ENCODE data around the gene ARFGEF2. TPM values are rescaled to one million over a fixed set of nuclear protein-coding genes. Genes with fewer than 3 reads are reported as not detected.

The ARFGEF2 gene
- total RNA-seq, 1 donor from 2014 or later, result 21.9 TPM

DNA sequence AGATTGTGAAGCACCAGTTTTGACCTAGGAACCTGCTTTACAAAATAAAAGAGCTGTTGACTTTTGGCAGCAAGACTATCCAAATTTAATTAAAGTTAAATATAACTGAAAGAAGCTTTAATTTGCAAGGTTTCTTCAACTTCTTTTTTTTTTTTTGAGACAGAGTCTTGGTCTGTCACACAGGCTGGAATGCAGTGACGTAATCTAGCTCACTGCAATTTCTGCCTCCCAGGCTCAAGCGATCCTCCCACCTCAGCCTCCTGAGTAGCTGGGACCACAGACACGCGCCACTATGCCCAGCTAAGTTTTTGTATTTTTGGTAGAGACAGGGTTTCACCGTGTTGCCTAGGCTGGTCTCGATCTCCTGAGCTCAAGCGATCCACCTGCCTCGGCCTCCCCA is 110.9 kb downstream of the ARFGEF2 start:
- peaks cover 0 to 58% of the 10 kb centered on the region in 2 donors for H3K36me3 ChIP-seq

DNA sequence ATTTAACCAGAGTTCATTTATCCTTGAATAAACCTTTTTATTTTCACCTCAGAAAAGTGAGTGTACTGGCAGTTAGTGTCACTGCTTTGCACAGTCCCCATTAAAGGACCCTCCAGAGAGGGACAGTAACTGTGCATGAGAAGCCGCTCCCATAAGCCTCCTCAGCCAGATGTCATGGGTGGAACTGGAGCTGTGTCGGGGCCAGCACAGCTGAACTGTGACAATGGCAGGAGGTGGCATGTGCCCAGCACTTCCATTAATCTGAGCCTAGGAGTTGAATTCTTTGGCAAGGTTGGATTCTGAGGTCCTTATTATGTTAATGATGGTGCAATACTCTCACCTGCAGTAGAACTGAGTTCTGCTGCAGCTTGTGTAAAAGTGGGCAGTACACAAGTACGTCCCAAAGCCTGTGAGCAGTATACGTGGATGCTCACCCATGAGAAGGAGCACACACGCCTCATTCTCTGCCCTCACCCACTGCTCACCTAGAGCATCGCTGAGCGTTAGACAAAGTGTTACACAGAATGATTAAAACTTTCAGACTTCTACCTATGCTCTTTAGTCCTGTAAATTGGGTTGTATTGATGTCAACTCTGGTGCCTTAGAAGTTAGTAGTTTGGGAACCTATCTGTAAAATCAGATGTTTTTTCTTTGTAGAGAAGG is 112.7 kb downstream of the ARFGEF2 start:
- Histone ChIP-seq H3K9me3 (no peaks in the 10 kb centered on the region), H3K27me3 (no peaks in the 10 kb centered on the region), H3K4me3 (no peak overlapping the region), H3K27ac (no peak overlapping the region), H3K36me3 (peaks cover 0 to 41% of the 10 kb centered on the region in 2 donors), H3K4me1 (no peaks in the 10 kb centered on the region)
- DNase-seq (ENCODE audit: extremely low spot score in 2 of 2), result no peak
- intact Hi-C loops (cut with DNase I), result no loop called here
- TF ChIP-seq, protein P1, sequence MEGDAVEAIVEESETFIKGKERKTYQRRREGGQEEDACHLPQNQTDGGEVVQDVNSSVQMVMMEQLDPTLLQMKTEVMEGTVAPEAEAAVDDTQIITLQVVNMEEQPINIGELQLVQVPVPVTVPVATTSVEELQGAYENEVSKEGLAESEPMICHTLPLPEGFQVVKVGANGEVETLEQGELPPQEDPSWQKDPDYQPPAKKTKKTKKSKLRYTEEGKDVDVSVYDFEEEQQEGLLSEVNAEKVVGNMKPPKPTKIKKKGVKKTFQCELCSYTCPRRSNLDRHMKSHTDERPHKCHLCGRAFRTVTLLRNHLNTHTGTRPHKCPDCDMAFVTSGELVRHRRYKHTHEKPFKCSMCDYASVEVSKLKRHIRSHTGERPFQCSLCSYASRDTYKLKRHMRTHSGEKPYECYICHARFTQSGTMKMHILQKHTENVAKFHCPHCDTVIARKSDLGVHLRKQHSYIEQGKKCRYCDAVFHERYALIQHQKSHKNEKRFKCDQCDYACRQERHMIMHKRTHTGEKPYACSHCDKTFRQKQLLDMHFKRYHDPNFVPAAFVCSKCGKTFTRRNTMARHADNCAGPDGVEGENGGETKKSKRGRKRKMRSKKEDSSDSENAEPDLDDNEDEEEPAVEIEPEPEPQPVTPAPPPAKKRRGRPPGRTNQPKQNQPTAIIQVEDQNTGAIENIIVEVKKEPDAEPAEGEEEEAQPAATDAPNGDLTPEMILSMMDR (IDR thresholded peaks at IDR 0.05), result no peak
- no peak for TF ChIP-seq POLR2AphosphoS5 (IDR thresholded peaks at IDR 0.05; ENCODE audit: insufficient read depth in 1 of 2, low read depth in 1 of 2)
- TF ChIP-seq POLR2A (IDR thresholded peaks at IDR 0.05), result no peak

More for the DNA sequence above, 110.9 kb downstream of the ARFGEF2 start:
- no peaks in the 10 kb centered on the region for H3K27me3 ChIP-seq
- no peak overlapping the region for H3K27ac ChIP-seq
- intact Hi-C loops (cut with DNase I), result no loop called here
- H3K4me3 ChIP-seq, result no peak overlapping the region
- DNase-seq (ENCODE audit: extremely low spot score in 2 of 2), result no peak
- TF ChIP-seq POLR2A (IDR thresholded peaks at IDR 0.05), result no peak
- TF ChIP-seq, protein P1 (IDR thresholded peaks at IDR 0.05), result no peak
- no peak for TF ChIP-seq POLR2AphosphoS5 (IDR thresholded peaks at IDR 0.05; ENCODE audit: insufficient read depth in 1 of 2, low read depth in 1 of 2)
- no peaks in the 10 kb centered on the region for H3K4me1 ChIP-seq
- H3K9me3 ChIP-seq, result no peaks in the 10 kb centered on the region

DNA sequence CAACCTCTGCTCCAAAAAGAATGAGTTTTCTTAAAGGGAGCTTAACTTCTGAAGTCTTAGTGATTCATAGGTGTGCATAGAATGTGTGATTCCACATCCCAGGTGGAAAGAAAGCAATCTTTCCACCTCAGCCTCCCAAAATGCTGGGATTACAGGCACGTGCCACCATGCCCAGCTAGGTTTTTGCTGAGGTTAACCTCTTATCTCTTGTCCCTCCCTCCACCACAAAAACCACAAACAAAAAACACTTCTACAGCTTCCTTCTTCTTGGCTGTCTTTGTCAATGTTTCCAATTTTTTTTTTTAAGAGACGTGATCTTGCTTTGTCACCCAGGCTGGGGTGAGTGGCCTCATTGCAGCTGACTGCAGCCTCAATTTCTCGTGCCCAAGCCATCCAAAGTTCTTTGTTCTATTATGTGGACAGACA is 116.5 kb downstream of the ARFGEF2 start:
- Histone ChIP-seq H3K27ac (no peak overlapping the region), H3K9me3 (no peaks in the 10 kb centered on the region), H3K36me3 (peaks cover 0 to 21% of the 10 kb centered on the region in 2 donors), H3K27me3 (no peaks in the 10 kb centered on the region), H3K4me3 (no peak overlapping the region), H3K4me1 (no peaks in the 10 kb centered on the region)
- no peak for DNase-seq (ENCODE audit: extremely low spot score in 2 of 2)
- intact Hi-C loops (cut with DNase I), result no loop called here
- no peak for TF ChIP-seq POLR2AphosphoS5 (IDR thresholded peaks at IDR 0.05; ENCODE audit: insufficient read depth in 1 of 2, low read depth in 1 of 2)
- TF ChIP-seq, protein P1 (IDR thresholded peaks at IDR 0.05), result no peak
- no peak for TF ChIP-seq POLR2A (IDR thresholded peaks at IDR 0.05)

DNA sequence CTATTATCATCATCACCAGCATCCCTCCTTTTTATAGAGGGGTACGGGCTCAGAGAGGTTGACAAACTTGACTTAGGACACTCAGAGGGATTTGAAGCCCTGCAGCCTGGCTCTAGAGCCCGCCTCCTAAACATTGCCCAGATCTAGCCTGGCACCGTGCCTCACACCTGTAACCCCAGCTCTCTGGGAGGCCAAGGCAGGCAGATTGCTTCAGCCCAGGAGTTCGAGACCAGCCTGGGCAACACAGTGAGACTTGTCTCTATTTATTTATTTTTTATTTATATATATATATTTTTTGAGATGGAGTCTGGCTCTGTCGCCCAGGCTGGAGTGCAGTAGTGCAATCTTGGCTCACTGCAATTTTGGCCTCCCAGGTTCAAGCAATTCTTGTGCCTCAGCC is 118.3 kb downstream of the ARFGEF2 start:
- H3K27me3 ChIP-seq, result no peaks in the 10 kb centered on the region
- H3K36me3 ChIP-seq, result peaks cover 0 to 2% of the 10 kb centered on the region in 2 donors
- no peaks in the 10 kb centered on the region for H3K4me1 ChIP-seq
- intact Hi-C loops (cut with DNase I), result no loop called here
- no peak overlapping the region for H3K4me3 ChIP-seq
- DNase-seq (ENCODE audit: extremely low spot score in 2 of 2), result no peak
- TF ChIP-seq, protein P1 (IDR thresholded peaks at IDR 0.05), result no peak
- no peak for TF ChIP-seq POLR2A (IDR thresholded peaks at IDR 0.05)
- H3K9me3 ChIP-seq, result no peaks in the 10 kb centered on the region
- no peak overlapping the region for H3K27ac ChIP-seq

DNA sequence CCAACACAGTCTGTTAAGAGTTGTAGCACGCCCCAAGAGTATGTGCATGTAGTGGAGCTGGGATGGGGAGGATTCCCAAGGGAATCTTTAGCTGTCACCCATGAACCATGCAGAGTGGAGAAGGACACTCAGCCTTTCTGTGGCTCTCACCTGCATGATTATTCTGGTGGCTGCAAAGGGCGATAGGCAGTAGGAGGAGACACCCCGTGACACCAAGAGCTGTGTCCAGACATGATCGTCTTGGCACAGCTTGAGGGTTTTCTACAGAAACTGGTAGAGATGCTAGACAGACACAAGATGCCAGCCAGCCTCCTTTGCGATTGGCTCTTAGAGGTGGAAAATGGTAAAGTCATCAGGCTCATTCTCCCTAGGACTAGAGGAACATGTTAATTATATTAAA is 121.5 kb downstream of the ARFGEF2 start:
- H3K27me3 ChIP-seq, result no peaks in the 10 kb centered on the region
- no peak overlapping the region for H3K27ac ChIP-seq
- intact Hi-C loops (cut with DNase I), result no loop called here
- peaks cover 14% of the 10 kb centered on the region for H3K4me1 ChIP-seq
- TF ChIP-seq POLR2A (IDR thresholded peaks at IDR 0.05), result no peak
- TF ChIP-seq POLR2AphosphoS5 (IDR thresholded peaks at IDR 0.05; ENCODE audit: insufficient read depth in 1 of 2, low read depth in 1 of 2), result no peak
- TF ChIP-seq, protein P1 (IDR thresholded peaks at IDR 0.05), result no peak
- H3K9me3 ChIP-seq, result no peaks in the 10 kb centered on the region
- H3K4me3 ChIP-seq, result no peak overlapping the region
- no peaks in the 10 kb centered on the region for H3K36me3 ChIP-seq
- DNase-seq (ENCODE audit: extremely low spot score in 2 of 2), result no peak
